HG03103 (cell line): ENCODE measurements around the gene APOM.

Source experiments
- ATAC-seq: cut with Tn5 transposase; IDR thresholded peaks from one replicate; pipeline ENCODE4 v1.9.1; 2021; ENCODE audit warnings: low read depth; ENCODE audit not compliant: unreplicated experiment

Gene APOM

GRCh38 chr6:31701666-31702404 lies 46.1 kb downstream of the APOM start:
- no peak for ATAC-seq

GRCh38 chr6:31702405-31702818 lies 46.7 kb downstream of the APOM start:
- ATAC-seq, result no peak

- peak; percentile 85 for ATAC-seq
Measured at GRCh38 chr6:31702819-31703716, 47.4 kb downstream of the APOM start, which contains the start of gene ABHD16A. Gene ABHD16A (minus strand): TSS chr6:31703324. CDS start chr6:31703281, 43 bp downstream.

- ATAC-seq, result no peak
Measured at GRCh38 chr6:31705931-31706330, 50.2 kb downstream of the APOM start.

GRCh38 chr6:31706599-31706998 lies 50.9 kb downstream of the APOM start, which contains the start of gene LY6G6F:
Gene LY6G6F (plus strand): TSS chr6:31706866. CDS start chr6:31706907, 41 bp downstream.
- ATAC-seq, result no peak

- ATAC-seq, result no peak
Measured at GRCh38 chr6:31707701-31708100, 52.0 kb downstream of the APOM start.
